Measurements from ENCODE around the gene LGALS3BP. TPM values are rescaled to one million over a fixed set of nuclear protein-coding genes. Genes with fewer than 3 reads are reported as not detected.

Gene LGALS3BP
- total RNA-seq, 6 donors from 2014 or later: 257 to 1,111 (median 533) TPM

DNA sequence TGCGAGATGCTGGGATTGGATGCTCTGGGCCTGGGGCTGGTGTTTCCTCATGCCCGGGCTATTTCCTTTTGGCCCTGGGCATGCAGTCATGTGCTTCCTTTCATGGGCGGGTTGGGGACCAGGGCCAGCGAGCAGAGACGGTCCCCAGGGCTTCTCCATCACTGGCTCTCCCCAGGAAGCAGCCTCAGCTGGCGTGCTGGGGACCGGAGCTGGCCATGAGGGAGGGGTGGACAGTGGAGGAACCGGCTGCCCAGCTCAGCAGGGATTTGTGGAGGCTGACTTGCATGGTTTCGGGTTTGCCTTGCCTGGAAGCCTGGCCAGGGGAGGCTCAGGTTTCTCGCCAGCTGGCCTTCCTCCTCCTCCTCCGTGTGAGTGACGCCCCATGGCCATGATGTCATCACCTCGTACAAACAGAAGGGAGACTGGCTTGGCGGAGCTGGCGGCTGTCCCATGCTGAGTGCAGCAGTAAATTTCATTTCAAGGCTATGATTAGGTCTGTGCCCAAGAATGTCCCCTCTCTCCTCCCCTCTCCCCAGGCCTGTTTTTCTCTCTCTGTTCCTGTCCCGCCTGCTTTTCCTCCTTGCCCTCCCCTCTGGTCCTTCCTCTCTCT lies 45.7 kb downstream of the LGALS3BP start:
- H3K36me3 ChIP-seq: no peaks in the 10 kb centered on the region
- peak overlapping the region; percentile 59 to 74 (median 73) for H3K27ac ChIP-seq
- ATAC-seq (ENCODE audit: low FRiP score in 2 of 2) (peak; percentile 83 to 84), DNase-seq (peak; percentile 81 to 84)
- TF ChIP-seq POLR2AphosphoS5 (IDR thresholded peaks at IDR 0.05) (peak; percentile 50 to 52), EP300 (IDR thresholded peaks at IDR 0.05) (peak in 1 of 4 donors; percentile 11)
- TF ChIP-seq, protein P1, sequence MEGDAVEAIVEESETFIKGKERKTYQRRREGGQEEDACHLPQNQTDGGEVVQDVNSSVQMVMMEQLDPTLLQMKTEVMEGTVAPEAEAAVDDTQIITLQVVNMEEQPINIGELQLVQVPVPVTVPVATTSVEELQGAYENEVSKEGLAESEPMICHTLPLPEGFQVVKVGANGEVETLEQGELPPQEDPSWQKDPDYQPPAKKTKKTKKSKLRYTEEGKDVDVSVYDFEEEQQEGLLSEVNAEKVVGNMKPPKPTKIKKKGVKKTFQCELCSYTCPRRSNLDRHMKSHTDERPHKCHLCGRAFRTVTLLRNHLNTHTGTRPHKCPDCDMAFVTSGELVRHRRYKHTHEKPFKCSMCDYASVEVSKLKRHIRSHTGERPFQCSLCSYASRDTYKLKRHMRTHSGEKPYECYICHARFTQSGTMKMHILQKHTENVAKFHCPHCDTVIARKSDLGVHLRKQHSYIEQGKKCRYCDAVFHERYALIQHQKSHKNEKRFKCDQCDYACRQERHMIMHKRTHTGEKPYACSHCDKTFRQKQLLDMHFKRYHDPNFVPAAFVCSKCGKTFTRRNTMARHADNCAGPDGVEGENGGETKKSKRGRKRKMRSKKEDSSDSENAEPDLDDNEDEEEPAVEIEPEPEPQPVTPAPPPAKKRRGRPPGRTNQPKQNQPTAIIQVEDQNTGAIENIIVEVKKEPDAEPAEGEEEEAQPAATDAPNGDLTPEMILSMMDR (IDR thresholded peaks at IDR 0.05): no peak
- H3K9me3 ChIP-seq: no peaks in the 10 kb centered on the region
- peaks cover 15 to 19% (median 17%) of the 10 kb centered on the region in 4 donors for H3K4me1 ChIP-seq
- WGBS, 2 donors: 7 to 12% methylated on average over 9 to 16 of the region's 16 CpGs
- no peaks in the 10 kb centered on the region for H3K27me3 ChIP-seq
- peak overlapping the region in 3 of 4 donors; percentile 11 to 37 (median 28) for H3K4me3 ChIP-seq

GRCh38 chr17:78933025-78933958 lies 46.4 kb downstream of the LGALS3BP start:
- H3K27me3 ChIP-seq: no peaks in the 10 kb centered on the region
- H3K4me1 ChIP-seq: peaks cover 15 to 19% (median 17%) of the 10 kb centered on the region in 4 donors
- ATAC-seq (ENCODE audit: low FRiP score in 2 of 2) (peak in 1 of 2 donors; percentile 74), DNase-seq (peak in 1 of 2 donors; percentile 49)
- H3K4me3 ChIP-seq: peak overlapping the region in 1 of 4 donors; percentile 37
- H3K36me3 ChIP-seq: no peaks in the 10 kb centered on the region
- no peaks in the 10 kb centered on the region for H3K9me3 ChIP-seq
- 79 to 83% methylated on average over 14 to 18 of the region's 18 CpGs for WGBS, 2 donors
- H3K27ac ChIP-seq: peak overlapping the region; percentile 59 to 74 (median 73)
- TF ChIP-seq POLR2A (IDR thresholded peaks at IDR 0.05) (no peak), POLR2AphosphoS5 (IDR thresholded peaks at IDR 0.05) (no peak)
- TF ChIP-seq, protein P1 (IDR thresholded peaks at IDR 0.05): no peak

- H3K4me1 ChIP-seq: peaks cover 17 to 29% (median 23%) of the 10 kb centered on the region in 4 donors
- DNase-seq: no peak
- no peak overlapping the region for H3K27ac ChIP-seq
- no peaks in the 10 kb centered on the region for H3K27me3 ChIP-seq
- H3K4me3 ChIP-seq: no peak overlapping the region
- no peaks in the 10 kb centered on the region for H3K9me3 ChIP-seq
- H3K36me3 ChIP-seq: no peaks in the 10 kb centered on the region
- no peak for ATAC-seq (ENCODE audit: low FRiP score in 2 of 2)
- TF ChIP-seq, protein P1 (IDR thresholded peaks at IDR 0.05): peak in 2 of 6 experiments; percentile 16 to 27
- TF ChIP-seq POLR2A (IDR thresholded peaks at IDR 0.05): no peak
- WGBS, 2 donors: 61 to 77% methylated on average over 3 to 23 of the region's 31 CpGs
Measured at GRCh38 chr17:78929908-78930775, 49.6 kb downstream of the LGALS3BP start.

- WGBS, 2 donors: 36 to 47% methylated on average over 18 to 24 of the region's 33 CpGs
- DNase-seq (peak; percentile 65 to 85), ATAC-seq (ENCODE audit: low FRiP score in 2 of 2) (peak; percentile 73 to 89)
- Histone ChIP-seq H3K4me3 (peak overlapping the region; percentile 42 to 81 (median 70)), H3K9me3 (no peaks in the 10 kb centered on the region), H3K4me1 (peaks cover 32 to 51% (median 38%) of the 10 kb centered on the region in 4 donors), H3K36me3 (no peaks in the 10 kb centered on the region), H3K27me3 (no peaks in the 10 kb centered on the region), H3K27ac (peak overlapping the region; percentile 89 to 95 (median 92))
- TF ChIP-seq, protein P1 (IDR thresholded peaks at IDR 0.05): no peak
- TF ChIP-seq POLR2A (IDR thresholded peaks at IDR 0.05) (peak in 2 of 4 donors; percentile 5 to 44), EP300 (IDR thresholded peaks at IDR 0.05) (no peak)
Measured at GRCh38 chr17:78925662-78926555, 53.8 kb downstream of the LGALS3BP start.
